ENCODE measurements around the gene C10orf90.

Gene C10orf90

DNA sequence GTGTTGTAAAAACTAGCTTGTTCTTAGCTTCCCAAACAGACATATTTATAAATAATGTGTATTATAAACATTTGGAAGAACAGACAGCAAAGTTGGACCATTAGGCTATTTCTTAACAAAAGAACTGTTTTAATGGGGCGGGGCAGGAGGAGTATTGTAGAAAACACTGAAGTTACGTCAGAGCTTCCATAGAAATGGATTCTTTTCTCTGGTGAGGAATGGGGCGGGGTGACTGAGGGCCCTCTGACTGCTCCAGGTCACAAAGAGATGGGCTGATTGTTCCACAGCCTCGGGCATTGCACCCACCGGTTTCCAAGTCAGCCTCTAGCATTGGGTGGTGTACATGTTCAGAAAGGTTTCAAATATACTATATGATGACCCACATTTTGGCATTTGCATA is 245.5 kb downstream of the C10orf90 start:
- DNase-seq (ENCODE audit: low read depth): no peak
- TF ChIP-seq POLR2A (IDR thresholded peaks at IDR 0.05; ENCODE audit: extremely low read depth, insufficient read length) (no peak), MYC (IDR thresholded peaks at IDR 0.05; ENCODE audit: low read depth, low read length) (no peak)
- TF ChIP-seq, protein P1, sequence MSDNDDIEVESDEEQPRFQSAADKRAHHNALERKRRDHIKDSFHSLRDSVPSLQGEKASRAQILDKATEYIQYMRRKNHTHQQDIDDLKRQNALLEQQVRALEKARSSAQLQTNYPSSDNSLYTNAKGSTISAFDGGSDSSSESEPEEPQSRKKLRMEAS (IDR thresholded peaks at IDR 0.05; ENCODE audit: low read depth, low read length): no peak
- TF ChIP-seq, protein P2, sequence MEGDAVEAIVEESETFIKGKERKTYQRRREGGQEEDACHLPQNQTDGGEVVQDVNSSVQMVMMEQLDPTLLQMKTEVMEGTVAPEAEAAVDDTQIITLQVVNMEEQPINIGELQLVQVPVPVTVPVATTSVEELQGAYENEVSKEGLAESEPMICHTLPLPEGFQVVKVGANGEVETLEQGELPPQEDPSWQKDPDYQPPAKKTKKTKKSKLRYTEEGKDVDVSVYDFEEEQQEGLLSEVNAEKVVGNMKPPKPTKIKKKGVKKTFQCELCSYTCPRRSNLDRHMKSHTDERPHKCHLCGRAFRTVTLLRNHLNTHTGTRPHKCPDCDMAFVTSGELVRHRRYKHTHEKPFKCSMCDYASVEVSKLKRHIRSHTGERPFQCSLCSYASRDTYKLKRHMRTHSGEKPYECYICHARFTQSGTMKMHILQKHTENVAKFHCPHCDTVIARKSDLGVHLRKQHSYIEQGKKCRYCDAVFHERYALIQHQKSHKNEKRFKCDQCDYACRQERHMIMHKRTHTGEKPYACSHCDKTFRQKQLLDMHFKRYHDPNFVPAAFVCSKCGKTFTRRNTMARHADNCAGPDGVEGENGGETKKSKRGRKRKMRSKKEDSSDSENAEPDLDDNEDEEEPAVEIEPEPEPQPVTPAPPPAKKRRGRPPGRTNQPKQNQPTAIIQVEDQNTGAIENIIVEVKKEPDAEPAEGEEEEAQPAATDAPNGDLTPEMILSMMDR (IDR thresholded peaks at IDR 0.05; ENCODE audit: low read depth, low read length): no peak
- no peak overlapping the region for H3K4me3 ChIP-seq (ENCODE audit: low read depth, low read length)

DNA sequence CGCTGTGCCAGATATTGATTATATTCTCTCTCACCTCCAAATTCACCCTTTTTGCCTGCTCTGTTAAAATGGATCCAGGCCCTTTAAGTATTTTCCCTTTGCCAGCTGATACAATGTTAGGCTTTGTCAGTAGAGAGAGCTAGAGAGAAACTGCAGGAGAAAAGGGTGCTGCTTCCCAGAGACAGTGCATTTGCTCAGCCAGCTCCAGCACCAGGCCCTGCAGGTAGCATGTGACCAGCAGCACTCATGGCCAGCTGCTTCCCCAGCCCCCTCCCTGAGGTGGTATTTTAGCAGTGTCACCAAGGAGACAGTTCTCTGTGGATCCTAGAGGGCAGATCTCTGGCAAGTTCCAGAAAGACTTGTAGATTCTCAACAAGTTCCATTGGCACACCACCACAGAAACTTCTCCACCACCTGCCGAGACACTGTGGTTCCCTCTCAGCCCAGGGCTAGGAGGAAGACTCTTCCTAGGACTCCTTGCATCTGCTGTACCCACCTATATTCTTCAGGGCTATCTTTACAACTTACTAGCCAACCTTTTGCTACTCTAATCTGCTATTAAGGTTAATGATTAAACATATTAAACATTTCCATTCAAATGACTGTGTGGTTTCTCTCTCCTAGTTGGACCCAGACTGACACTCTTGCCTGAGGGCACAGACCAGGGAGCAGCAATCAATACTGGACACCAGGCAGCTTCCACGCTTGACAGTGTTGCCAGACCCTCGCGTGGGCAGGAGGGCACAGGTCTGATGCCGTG is 246.6 kb downstream of the C10orf90 start:
- DNase-seq (ENCODE audit: low read depth): no peak
- H3K4me3 ChIP-seq (ENCODE audit: low read depth, low read length): no peak overlapping the region
- no peak for TF ChIP-seq MYC (IDR thresholded peaks at IDR 0.05; ENCODE audit: low read depth, low read length)
- TF ChIP-seq, protein P1 (IDR thresholded peaks at IDR 0.05; ENCODE audit: low read depth, low read length): no peak
- TF ChIP-seq, protein P2 (IDR thresholded peaks at IDR 0.05; ENCODE audit: low read depth, low read length): no peak
- no peak for TF ChIP-seq POLR2A (IDR thresholded peaks at IDR 0.05; ENCODE audit: extremely low read depth, insufficient read length)

DNA sequence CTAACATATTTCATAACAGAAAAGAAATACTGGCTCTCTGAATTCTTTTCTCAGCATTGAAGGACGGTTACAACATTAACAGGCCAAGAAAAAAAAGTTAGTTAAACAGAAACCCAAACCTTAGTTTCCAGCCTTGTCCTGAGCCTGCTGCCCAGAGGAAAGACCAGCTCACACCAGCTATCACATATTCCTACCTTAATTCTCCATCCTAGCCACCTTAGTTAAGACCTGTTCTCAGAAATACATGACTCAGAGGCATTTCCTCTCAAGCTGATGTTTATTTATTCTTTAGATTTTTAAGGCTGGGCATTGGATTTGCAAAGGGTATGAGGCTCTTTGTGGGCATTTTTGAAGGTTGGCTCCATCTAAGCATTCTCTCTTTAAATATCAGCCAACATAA is 247.9 kb downstream of the C10orf90 start:
- DNase-seq (ENCODE audit: low read depth): no peak
- H3K4me3 ChIP-seq (ENCODE audit: low read depth, low read length): no peak overlapping the region
- TF ChIP-seq, protein P2 (IDR thresholded peaks at IDR 0.05; ENCODE audit: low read depth, low read length): no peak
- TF ChIP-seq POLR2A (IDR thresholded peaks at IDR 0.05; ENCODE audit: extremely low read depth, insufficient read length) (no peak), MYC (IDR thresholded peaks at IDR 0.05; ENCODE audit: low read depth, low read length) (no peak)
- TF ChIP-seq, protein P1 (IDR thresholded peaks at IDR 0.05; ENCODE audit: low read depth, low read length): no peak

DNA sequence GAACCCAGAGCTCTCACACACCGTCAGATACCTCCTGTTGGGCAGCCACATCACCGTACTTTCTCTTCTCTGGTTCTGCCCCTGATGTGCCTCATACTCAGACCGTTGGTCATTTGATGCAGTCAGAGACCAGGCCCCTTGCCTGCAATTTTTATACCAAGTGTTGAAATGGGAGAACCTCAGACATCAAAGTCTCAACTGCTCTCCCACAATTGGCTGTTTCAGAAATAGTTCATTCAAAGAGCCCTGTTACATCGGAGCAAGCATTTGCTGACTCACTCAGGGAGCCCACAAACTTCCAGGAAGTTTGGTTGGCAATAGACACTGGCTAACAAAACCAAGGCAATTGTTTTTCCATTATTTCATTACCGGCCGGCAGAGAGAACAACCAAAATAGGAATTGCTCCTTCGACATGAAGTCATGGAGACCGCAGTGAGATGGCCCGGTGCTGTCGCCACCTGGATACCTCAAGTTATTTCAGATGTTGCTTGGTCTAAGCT is 248.7 kb downstream of the C10orf90 start:
- no peak for TF ChIP-seq MYC (IDR thresholded peaks at IDR 0.05; ENCODE audit: low read depth, low read length)
- no peak for TF ChIP-seq POLR2A (IDR thresholded peaks at IDR 0.05; ENCODE audit: extremely low read depth, insufficient read length)
- TF ChIP-seq, protein P1 (IDR thresholded peaks at IDR 0.05; ENCODE audit: low read depth, low read length): no peak
- TF ChIP-seq, protein P2 (IDR thresholded peaks at IDR 0.05; ENCODE audit: low read depth, low read length): no peak
- DNase-seq (ENCODE audit: low read depth): no peak
- no peak overlapping the region for H3K4me3 ChIP-seq (ENCODE audit: low read depth, low read length)

DNA sequence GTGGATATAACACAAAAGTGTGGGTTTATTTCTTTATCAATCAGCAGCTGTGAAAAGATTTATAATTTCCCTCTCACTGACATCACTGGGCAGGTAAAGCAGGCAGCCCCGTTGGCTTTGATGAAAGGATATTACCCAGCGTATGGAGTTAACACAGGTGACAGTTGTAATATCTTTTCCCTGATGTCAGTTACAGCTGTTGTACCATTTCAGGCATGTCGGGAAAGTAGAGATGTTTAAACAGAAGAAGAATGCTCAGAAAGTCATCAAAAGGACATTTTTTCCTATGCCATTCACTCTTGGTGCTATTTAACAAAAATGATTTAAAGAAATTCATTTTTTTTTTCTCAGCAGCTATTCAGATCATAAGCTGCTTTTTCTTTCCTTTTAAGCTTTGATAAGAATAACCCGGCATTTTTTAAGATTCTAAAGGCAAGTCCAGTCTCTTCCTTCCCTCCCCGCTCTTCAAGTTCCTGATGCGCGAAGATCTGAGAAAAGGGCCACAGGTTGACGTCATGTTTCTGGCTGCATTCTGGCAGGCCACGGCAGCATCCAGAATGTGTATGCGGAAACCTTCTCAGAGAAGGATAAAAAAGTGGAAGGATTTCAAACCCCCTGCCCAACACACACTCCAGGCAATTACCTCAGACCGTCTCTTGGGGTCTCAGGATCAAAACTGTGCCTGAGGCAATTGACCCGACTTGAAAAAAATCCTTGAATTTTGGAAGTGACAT is 249.8 kb downstream of the C10orf90 start:
- H3K4me3 ChIP-seq (ENCODE audit: low read depth, low read length): no peak overlapping the region
- no peak for DNase-seq (ENCODE audit: low read depth)
- TF ChIP-seq MYC (IDR thresholded peaks at IDR 0.05; ENCODE audit: low read depth, low read length) (no peak), POLR2A (IDR thresholded peaks at IDR 0.05; ENCODE audit: extremely low read depth, insufficient read length) (no peak)
- TF ChIP-seq, protein P1 (IDR thresholded peaks at IDR 0.05; ENCODE audit: low read depth, low read length): no peak
- TF ChIP-seq, protein P2 (IDR thresholded peaks at IDR 0.05; ENCODE audit: low read depth, low read length): no peak
